ENCODE data around the gene STARD13.

DNA sequence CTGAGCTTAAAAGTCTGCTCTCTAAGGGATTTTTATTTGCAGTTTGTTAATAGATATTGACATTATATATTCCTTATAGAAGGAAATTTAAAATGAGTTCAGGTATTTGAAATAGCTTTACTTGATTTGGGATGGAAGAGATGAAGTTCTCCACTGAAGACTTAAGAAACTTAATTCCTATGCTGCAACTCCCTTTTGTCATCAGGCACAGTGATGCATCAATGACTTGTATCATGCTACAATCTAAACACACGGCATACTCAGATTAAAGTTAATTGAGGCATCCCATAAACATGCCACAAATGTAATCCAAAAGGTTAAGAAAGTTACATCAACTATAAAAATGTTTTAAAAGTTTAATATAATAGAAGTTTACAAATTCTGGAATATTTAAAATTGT, 109.0 kb downstream of the STARD13 start:
- TF ChIP-seq CTCF (IDR thresholded peaks at IDR 0.05) (no peak), POLR2A (IDR thresholded peaks at IDR 0.05) (no peak)
